HG02798 (cell line): ENCODE measurements around the gene UTP11.
"Not testable (repeated sequence)": the region's sequence is repeated elsewhere in the genome, so short reads cannot be mapped to it uniquely, and the experiment has no call there.

ENCODE experiments used
- ATAC-seq: cut with Tn5 transposase; IDR thresholded peaks from one replicate; pipeline ENCODE4 v1.9.1; 2021; ENCODE audit warnings: mild to moderate bottlenecking; ENCODE audit not compliant: unreplicated experiment, poor library complexity

UTP11 gene

DNA sequence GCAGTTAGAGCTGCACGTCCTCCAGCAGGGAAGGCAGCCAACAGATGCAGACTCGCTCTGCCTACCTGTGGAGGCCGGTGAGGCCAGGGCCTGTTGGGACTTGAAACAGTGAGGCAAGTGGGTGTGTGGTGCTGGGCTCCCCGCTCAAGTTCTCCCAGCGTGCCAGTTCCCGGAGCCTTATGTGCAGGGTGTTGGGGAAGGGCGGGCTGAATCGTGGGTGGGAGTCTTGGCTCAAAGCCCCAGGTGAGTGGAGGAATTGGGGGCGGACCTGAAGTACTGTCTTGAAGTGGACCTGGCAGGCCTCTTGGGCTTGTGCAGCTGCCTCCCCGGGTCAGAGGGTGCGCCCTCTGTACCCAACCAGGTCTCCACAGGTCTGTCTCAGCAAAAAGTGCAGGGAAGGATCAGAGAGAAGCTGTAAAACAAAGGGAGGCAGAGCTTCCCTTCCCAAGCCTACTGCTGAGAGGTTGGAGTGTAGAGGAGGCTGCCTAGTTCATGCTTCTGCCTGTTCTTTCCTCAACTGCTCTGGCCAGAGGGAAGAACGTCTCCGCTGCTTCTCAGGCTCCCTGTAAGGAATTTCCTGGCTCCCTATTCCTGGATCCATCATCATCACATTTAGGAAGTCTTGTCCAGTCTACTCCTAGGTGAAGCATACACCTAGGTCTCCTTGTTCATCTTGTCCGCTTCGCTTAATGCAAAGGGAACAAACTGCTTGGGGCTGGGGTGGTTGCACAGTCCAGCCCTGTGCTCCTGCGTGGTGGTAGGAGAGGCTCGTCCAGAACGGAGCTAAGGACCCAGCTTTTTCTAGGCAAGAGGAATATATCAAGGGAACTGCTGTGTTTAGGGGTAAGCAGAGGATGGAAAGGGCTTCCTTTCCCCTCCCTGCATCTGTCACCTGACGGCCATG, 14.9 kb downstream of the UTP11 start:
- no peak for ATAC-seq

DNA sequence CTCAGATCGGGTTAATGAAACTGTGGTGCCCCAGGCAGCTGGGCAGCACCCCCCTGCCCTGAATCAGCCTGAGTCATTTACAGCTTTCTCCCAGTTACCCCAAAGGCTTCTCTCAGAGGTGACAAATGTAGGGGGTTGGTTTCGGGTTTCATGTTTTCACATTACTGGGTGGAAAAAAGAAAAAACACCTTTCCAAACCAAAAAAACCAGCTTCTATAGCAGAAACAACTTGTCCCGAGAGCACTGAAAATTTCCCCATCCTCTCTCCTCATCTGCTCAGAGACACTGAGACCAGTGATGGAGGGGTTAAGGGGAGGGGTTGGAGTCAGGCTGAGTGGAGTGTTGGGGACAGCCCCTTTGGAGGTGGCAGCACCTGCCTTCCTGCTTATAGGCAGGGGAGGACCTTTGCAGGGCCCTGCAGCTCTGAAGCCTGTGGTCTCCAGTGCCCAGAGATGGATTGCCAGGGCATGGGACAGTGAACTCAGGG, 15.6 kb downstream of the UTP11 start:
- peak; percentile 83 for ATAC-seq

DNA sequence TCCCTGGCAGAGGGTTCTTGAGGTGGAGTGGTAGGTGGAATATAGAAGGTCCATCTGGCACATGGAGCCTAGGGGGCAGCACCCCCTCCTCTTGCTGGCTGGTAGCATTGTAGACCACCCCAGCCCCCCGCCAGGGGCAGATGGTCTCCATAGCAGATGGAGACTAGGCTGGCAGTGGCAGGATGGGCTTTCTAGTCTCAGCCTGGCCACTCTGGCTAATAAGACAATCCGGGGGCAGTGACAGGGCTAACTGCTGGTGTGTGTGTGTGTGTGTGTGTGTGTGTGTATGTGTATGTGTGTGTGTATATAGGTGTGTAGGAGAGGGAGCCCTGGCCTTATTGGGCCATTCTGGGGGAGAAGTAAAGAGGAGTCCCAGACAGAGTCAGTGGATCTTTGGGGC, 16.1 kb downstream of the UTP11 start:
- ATAC-seq, result no peak

GRCh38 chr1:38029081-38029681, 16.6 kb downstream of the UTP11 start:
- no peak for ATAC-seq

DNA sequence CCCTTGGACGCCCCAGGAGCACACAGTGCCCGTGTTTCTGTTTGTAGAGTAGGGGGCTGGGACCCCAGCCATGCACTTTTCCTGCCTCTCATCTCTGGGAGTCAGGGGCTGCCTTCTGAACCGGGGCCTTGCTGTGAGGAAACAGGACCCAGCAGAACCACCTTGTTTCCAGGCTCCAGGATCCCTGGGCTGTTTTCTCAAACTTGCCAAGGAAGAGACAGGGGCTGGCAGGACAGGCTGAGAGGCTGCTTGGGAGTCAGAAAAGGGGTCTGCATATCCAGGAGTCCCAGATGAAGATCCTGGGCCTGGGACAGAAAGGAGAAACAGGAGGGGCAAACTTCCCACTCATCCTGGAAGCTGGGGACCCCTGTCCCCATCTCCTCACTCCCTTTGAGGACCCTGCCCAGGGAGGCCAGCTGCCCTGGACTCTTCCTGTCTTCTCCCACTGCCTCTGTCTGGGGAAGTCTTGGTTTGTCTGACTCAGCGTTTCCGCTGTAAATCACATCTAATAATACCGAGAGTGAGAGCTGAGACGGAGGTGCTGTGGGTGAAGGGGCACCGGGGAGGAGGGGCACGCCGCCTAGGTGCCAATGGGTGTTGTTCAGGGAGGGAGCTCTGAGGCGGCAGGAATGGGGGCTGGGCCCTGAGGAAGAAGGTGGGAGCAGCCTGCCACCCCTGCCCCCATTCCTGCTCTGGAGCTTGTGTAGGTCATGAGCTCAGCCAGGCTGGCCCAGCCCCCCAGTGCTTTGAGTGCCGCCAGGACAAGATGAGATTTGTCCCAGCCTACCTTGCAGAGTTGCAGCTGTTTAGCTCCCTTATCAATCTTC, 17.4 kb downstream of the UTP11 start:
- ATAC-seq, result peak; percentile 41

- no peak for ATAC-seq
These were observed 18.3 kb downstream of the UTP11 start for GRCh38 chr1:38030596-38031512.

- no peak for ATAC-seq
These were observed 19.0 kb downstream of the UTP11 start for GRCh38 chr1:38031513-38031866.

DNA sequence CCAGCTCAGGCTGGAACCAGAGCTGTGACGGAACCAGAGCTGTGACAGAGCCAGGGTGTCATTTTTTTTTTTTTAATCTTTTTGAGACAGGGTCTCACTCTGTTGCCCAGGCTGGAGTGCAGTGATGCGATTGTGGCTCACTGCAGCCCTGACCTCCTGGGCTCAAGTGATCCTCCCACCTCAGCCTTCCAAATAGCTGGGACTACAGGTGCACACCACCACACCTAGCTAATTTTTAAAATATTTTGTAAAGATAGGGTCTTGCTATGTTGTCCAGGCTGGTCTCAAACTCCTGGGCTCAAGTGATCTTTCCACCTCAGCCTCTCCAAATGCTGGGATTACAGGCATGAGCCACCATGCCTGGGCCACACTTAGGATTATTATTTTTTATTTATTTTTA, 20.5 kb downstream of the UTP11 start:
- ATAC-seq, result not testable (repeated sequence)

DNA sequence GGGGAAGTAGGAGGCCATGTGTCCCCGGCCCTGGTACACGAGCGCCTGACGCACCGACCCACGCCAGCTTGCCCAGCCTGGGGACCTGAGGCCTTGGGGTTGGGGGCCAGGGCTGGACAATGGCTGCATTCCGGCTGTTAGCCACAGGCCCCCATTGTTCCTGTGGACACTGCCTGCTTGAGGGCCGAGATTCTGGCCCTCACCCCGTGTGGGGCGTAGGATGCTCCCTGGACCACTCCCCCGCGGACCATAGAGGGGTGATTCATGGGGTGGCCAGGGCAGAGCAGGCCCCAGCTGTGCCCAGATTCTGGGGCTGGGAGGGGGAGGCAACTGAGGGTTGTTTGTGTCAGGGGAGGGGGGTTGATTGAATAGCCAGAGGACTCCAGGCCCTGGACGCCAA, 22.3 kb downstream of the UTP11 start:
- no peak for ATAC-seq

GRCh38 chr1:38037221-38037939, 24.8 kb downstream of the UTP11 start:
- ATAC-seq, result no peak

- no peak for ATAC-seq
These were observed 26.3 kb downstream of the UTP11 start for GRCh38 chr1:38038861-38039260.

- ATAC-seq, result no peak
These were observed 27.0 kb downstream of the UTP11 start for GRCh38 chr1:38039331-38040088.

DNA sequence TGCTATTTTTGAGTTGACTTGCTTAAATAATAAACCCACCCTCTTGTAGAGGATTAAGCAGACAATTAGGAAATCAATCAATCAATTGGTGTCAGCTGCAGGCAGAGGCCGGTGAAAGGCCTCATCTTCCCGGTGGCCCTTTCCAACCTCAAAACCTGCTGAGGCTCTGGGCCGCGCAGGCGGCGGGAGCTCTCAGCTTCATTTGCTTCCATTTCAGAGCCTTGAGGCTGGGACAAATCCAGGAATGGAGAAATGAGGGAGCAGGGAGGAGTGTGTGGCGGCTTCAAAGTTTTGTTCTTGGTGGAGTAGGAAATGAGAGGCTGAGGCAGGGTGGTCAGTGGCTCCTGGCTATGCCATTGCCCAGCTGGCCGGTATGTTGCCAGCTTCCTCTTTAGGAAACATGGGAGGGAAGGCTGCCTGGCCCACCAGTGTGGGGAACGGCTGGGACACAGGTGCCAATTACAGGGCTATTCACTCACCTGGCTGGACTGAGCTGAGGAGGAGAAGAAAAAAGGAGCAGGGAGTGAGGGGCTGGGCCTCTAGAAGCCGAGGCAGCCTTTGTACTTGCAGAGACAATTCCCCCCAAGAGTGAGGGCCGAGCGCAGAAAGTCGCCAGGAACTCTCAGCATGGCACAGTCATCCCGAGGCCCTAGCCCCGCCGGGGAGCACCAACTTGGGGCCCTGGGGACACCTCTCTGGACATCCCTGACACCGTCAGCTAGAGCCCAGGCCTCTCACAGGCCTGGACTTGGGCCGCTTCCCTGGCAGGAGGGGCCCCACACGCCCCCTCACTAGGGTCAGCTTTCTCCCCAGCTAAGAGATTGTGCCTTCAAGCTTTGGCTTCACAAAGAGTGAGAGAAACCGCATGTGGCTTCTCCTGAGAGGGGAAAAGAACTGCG, 29.7 kb downstream of the UTP11 start:
- ATAC-seq, result no peak

DNA sequence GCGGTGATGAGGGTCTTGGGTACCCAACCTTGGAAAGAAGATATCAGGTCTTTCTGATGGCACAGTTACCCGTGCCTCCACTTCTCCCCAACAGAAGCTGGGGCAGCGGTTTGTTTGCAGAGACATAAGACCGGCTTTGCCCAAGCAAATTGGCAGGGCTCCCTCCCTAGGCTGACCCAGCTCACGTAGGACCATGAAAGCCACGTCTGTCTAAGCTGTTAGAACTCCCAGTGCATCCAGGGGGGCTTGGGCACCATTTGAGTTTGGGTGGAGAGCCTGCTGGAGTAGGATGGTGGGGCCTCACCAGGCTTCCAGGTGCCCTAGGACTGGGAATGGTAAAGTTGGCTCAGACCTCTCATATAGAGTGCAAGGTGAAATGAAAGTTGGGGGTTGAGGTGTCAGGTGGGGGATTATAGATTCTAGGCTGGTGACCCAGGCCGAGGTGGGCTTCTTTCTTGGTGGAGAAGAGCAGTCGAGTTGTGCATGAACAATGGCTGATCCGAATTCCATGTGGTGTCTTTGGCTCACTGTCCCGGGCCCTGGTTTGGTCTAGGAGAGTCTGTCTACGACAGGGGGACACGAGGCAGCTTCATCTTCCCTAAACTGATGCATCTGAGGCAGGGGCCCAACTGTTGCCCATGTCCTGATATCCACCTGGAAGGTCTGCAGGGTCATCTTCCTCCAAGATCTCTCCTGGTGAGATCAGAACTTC, 30.7 kb downstream of the UTP11 start:
- ATAC-seq, result no peak

DNA sequence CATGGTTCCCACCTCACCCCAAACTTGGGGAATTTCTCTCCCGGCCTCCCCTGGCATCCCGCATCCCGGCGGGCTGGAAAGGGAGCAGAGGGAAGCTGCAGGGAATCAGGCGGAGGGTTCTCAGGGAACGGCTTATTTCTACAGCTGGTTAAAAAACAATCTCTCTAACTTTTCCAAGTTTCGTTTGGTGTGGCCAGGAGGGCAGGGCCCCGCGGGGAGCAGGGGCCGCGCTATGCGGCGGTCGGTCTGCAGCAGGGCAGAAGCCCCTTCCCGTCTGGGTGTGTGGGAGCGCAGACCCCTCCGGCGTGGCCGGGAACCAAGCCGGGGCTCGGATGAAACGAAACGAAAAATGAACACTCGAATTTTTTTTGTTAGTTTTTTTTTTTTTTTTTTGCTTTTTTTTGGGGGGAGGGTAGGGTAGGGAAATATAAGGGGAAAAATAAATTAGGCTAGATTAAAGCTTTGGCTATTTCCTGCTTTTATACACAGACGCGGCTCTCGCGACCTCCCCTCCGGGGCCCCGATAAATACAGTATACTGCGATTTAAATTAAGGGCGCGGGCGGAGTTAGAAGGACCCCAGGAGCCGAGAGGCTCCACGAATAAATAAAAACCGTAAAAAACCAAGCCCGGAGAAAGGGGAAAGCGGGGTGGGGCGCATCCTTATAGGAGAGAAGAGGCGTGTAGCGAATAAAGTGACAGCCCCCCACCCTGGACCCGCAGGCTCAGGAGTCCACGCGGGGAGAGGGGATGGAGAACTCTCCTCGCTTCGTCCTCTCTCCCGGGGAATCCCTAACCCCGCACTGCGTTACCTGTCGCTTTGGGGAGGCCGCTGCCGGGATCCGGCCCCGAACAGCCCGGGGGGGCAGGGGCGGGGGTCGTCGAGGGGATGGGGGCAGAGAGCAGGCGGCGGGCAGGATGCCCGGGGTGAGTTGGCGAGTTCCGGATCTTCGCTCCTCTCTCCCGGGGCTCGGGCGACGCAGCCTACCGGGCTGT, 32.0 kb downstream of the UTP11 start:
- ATAC-seq, result no peak
